Natural killer cell (primary cell): ENCODE data around the gene ARID1B. TPM values are rescaled to one million over a fixed set of nuclear protein-coding genes. Genes with fewer than 3 reads are reported as not detected.

ENCODE experiments used
- ATAC-seq, 3 donors: fragments of 150-1000 bp in 2 of 3; fragments of 200-7000 bp in 1 of 3; cut with Tn5 transposase; 1 replicate in 1 of 3; 2 replicates in 2 of 3; pipeline ENCODE4 v1.10.0; 2021; ENCODE audit warnings: mild to moderate bottlenecking in 2 of 3, moderate library complexity in 2 of 3
- DNase-seq, 2 donors: peaks; one replicate each; pipeline versions ENCODE4 v3.0.0 to v3.0.0-alpha.2; 2013 to 2021; ENCODE audit warnings: mixed read lengths in 1 of 2
- H3K27ac ChIP-seq: one replicate; pipeline ENCODE4 v1.5.1; 2013; ENCODE audit warnings: mild to moderate bottlenecking, low read length
- H3K27me3 ChIP-seq: one replicate; pipeline ENCODE4 v1.6.1; 2013; ENCODE audit warnings: low read length; ENCODE audit not compliant: control insufficient read depth, insufficient read depth
- H3K36me3 ChIP-seq: one replicate; pipeline ENCODE4 v1.6.1; 2013; ENCODE audit warnings: low read length; ENCODE audit not compliant: control insufficient read depth, insufficient read depth
- H3K4me1 ChIP-seq: one replicate; pipeline ENCODE4 v1.6.1; 2013; ENCODE audit warnings: low read length; ENCODE audit not compliant: control insufficient read depth, insufficient read depth
- H3K4me3 ChIP-seq: one replicate; pipeline ENCODE4 v1.5.1; 2013; ENCODE audit warnings: low read length
- H3K9me3 ChIP-seq: one replicate; pipeline ENCODE4 v1.6.1; 2013; ENCODE audit warnings: low read length; ENCODE audit not compliant: control insufficient read depth, insufficient read depth
- H3K27ac Mint-ChIP-seq, 2 donors: one replicate each; pipeline ENCODE4 v1.8.0; 2022; ENCODE audit warnings: mild to moderate bottlenecking in 2 of 2, mixed read lengths in 2 of 2, moderate library complexity in 1 of 2
- H3K27me3 Mint-ChIP-seq, 2 donors: one replicate each; pipeline ENCODE4 v1.8.0; 2022; ENCODE audit warnings: low read depth in 2 of 2, mixed read lengths in 2 of 2
- H3K36me3 Mint-ChIP-seq: one replicate; pipeline ENCODE4 v1.8.0; 2022; ENCODE audit warnings: mixed read lengths
- H3K4me1 Mint-ChIP-seq, 2 donors: one replicate each; pipeline ENCODE4 v1.8.0; 2022; ENCODE audit warnings: mixed read lengths in 2 of 2
- H3K4me3 Mint-ChIP-seq: one replicate; pipeline ENCODE4 v1.8.0; 2022; ENCODE audit warnings: mild to moderate bottlenecking, moderate library complexity, mixed read lengths
- H3K9me3 Mint-ChIP-seq, 2 donors: one replicate each; pipeline ENCODE4 v1.8.0; 2022; ENCODE audit warnings: mixed read lengths in 2 of 2
- CTCF ChIP-seq: fragments of 200-600 bp; IDR thresholded peaks from one replicate; pipeline ENCODE4 v1.8.0; 2022; ENCODE audit warnings: antibody characterized with exemption
- WGBS: methylation state at CpG from one replicate; pipeline ENCODE4 v1.1.7; 2013; ENCODE audit warnings: missing lambda C conversion rate; ENCODE audit not compliant: insufficient coverage; 5-methylcytosine and 5-hydroxymethylcytosine counted together
- intact Hi-C: fragments of 100-400 bp; cut with micrococcal nuclease; formaldehyde crosslinking; loops from one replicate; pipeline ENCODE4 v1.14.2; 2022
- total RNA-seq, 4 donors: library from RNA; stranded (reverse); fragments of 120-200 nt in 1 of 4; gene quantifications; one replicate each; pipeline versions ENCODE4 v1.2.3 to v1.2.4, GENCODE V29; 2013 to 2022

The ARID1B gene
- total RNA-seq, 3 donors from 2014 or later (not counting 1 experiment from before 2014, with no cell fraction given): 180 to 201 (median 189) TPM

- intact Hi-C loops: no loop called here
- TF ChIP-seq CTCF: no peak
- H3K9me3 Mint-ChIP-seq: no peaks in the 10 kb centered on the region
- H3K27me3 ChIP-seq: no peaks in the 10 kb centered on the region
- no peak overlapping the region for H3K4me3 Mint-ChIP-seq
- no peaks in the 10 kb centered on the region for H3K36me3 Mint-ChIP-seq
- no peaks in the 10 kb centered on the region for H3K36me3 ChIP-seq
- no peak overlapping the region for H3K4me3 ChIP-seq
- peaks cover 16% of the 10 kb centered on the region for H3K4me1 ChIP-seq
- H3K9me3 ChIP-seq: no peaks in the 10 kb centered on the region
- H3K27ac ChIP-seq: no peak overlapping the region
- H3K27ac Mint-ChIP-seq: peak overlapping the region; percentile 5 to 32
- H3K27me3 Mint-ChIP-seq: no peaks in the 10 kb centered on the region
- peaks cover 69 to 70% of the 10 kb centered on the region in 2 donors for H3K4me1 Mint-ChIP-seq
- ATAC-seq: no peak
- no peak for DNase-seq
These were observed 86.3 kb downstream of the ARID1B start for GRCh38 chr6:156863504-156863903.

- no peaks in the 10 kb centered on the region for H3K9me3 ChIP-seq
- H3K9me3 Mint-ChIP-seq: no peaks in the 10 kb centered on the region
- no peaks in the 10 kb centered on the region for H3K36me3 Mint-ChIP-seq
- no peak overlapping the region for H3K4me3 ChIP-seq
- TF ChIP-seq CTCF: no peak
- H3K4me1 ChIP-seq: peaks cover 16% of the 10 kb centered on the region
- no peaks in the 10 kb centered on the region for H3K27me3 ChIP-seq
- peak overlapping the region in 1 of 2 donors; percentile 1 for H3K27ac Mint-ChIP-seq
- intact Hi-C loops: loop anchor here (2.0 kb wide), 1 partner anchor 14 kb away; no protein-coding TSS in a partner anchor
- no peaks in the 10 kb centered on the region for H3K36me3 ChIP-seq
- H3K27ac ChIP-seq: no peak overlapping the region
- H3K4me1 Mint-ChIP-seq: peaks cover 73 to 76% of the 10 kb centered on the region in 2 donors
- H3K27me3 Mint-ChIP-seq: no peaks in the 10 kb centered on the region
- DNase-seq: no peak
- H3K4me3 Mint-ChIP-seq: no peak overlapping the region
- ATAC-seq: peak in 1 of 3 donors; percentile 27
- WGBS: 95% methylated on average over 5 of the region's 6 CpGs
These were observed 87.4 kb downstream of the ARID1B start for GRCh38 chr6:156864557-156864956.

- H3K27me3 ChIP-seq: no peaks in the 10 kb centered on the region
- H3K27me3 Mint-ChIP-seq: no peaks in the 10 kb centered on the region
- intact Hi-C loops: loop anchor here (2.0 kb wide), 1 partner anchor 14 kb away; no protein-coding TSS in a partner anchor
- H3K27ac Mint-ChIP-seq: peak overlapping the region; percentile 1
- no peak overlapping the region for H3K27ac ChIP-seq
- peaks cover 19% of the 10 kb centered on the region for H3K4me1 ChIP-seq
- TF ChIP-seq CTCF: no peak
- no peak overlapping the region for H3K4me3 ChIP-seq
- no peak for DNase-seq
- H3K36me3 Mint-ChIP-seq: no peaks in the 10 kb centered on the region
- no peaks in the 10 kb centered on the region for H3K36me3 ChIP-seq
- no peak overlapping the region for H3K4me3 Mint-ChIP-seq
- no peaks in the 10 kb centered on the region for H3K9me3 ChIP-seq
- no peaks in the 10 kb centered on the region for H3K9me3 Mint-ChIP-seq
- WGBS: 94% methylated on average over 1 of the region's 1 CpG
- no peak for ATAC-seq
- H3K4me1 Mint-ChIP-seq: peaks cover 69 to 73% of the 10 kb centered on the region in 2 donors
These were observed 87.9 kb downstream of the ARID1B start for GRCh38 chr6:156865019-156865629.
